Uterus (tissue), 4 donors: ENCODE results near the gene SLC36A3. TPM values are rescaled to one million over a fixed set of nuclear protein-coding genes. Genes with fewer than 3 reads are reported as not detected.

Experiments
- DNase-seq, 2 donors: peaks; one replicate each; pipeline ENCODE4 v3.0.0-alpha.2; 2019 to 2020
- H3K27ac ChIP-seq, 2 donors: fragments of 200-600 bp; sonication (generic); 1 replicate in 1 of 2; 2 replicates in 1 of 2; pipeline ENCODE4 v1.5.1; 2016 to 2018
- H3K27me3 ChIP-seq, 2 donors: fragments of 200-600 bp; sonication (generic); one replicate each; pipeline ENCODE4 v1.5.1; 2018 to 2019; ENCODE audit warnings: control low read depth in 1 of 2
- H3K36me3 ChIP-seq, 2 donors: fragments of 200-600 bp; sonication (generic); one replicate each; pipeline ENCODE4 v1.5.1; 2019; ENCODE audit warnings: control low read depth in 1 of 2
- H3K4me1 ChIP-seq, 2 donors: fragments of 200-600 bp; sonication (generic); one replicate each; pipeline ENCODE4 v1.5.1; 2018 to 2019; ENCODE audit warnings: control low read depth in 1 of 2
- H3K4me3 ChIP-seq, 2 donors: fragments of 200-600 bp; sonication (generic); 1 replicate in 1 of 2; 2 replicates in 1 of 2; pipeline ENCODE4 v1.5.1; 2018 to 2019; ENCODE audit warnings: mild to moderate bottlenecking in 1 of 2
- H3K9me3 ChIP-seq, 2 donors: fragments of 200-600 bp; sonication (generic); one replicate each; pipeline ENCODE4 v1.5.1; 2019; ENCODE audit warnings: control low read depth in 1 of 2
- CTCF ChIP-seq, 4 experiments: fragments of 200-600 bp in 2 of 4; fragments of 450-650 bp in 2 of 4; sonication (generic) in 2 of 4; IDR thresholded peaks; one replicate each; pipeline ENCODE4 v1.5.1; 2016 to 2019; ENCODE audit warnings: antibody characterized with exemption in 4 of 4, mild to moderate bottlenecking in 2 of 4, moderate library complexity in 1 of 4
- POLR2A ChIP-seq, 2 donors: fragments of 450-650 bp; IDR thresholded peaks; one replicate each; pipeline ENCODE4 v1.6.1; 2016; ENCODE audit warnings: antibody characterized with exemption in 2 of 2, mild to moderate bottlenecking in 1 of 2, moderate library complexity in 1 of 2
- intact Hi-C: fragments of 100-400 bp; cut with DNase I; formaldehyde crosslinking; loops from one replicate; pipeline ENCODE4 v1.15.1; 2023; ENCODE audit warnings: low total_unique reads
- total RNA-seq, 4 donors: library from RNA; depleted of rRNA in 3 of 4; stranded (reverse); fragments of >200 nt in 3 of 4; gene quantifications; one replicate each; pipeline versions ENCODE4 v1.1.0 to v1.2.4, GENCODE V29; 2014 to 2023
- donor health status: DM: yes; HTN: yes; CAD: no.

The SLC36A3 gene
- not detected for total RNA-seq

GRCh38 chr5:151303666-151304065, at the start of gene SLC36A3:
TSS of gene SLC36A3 (minus strand) at chr5:151303766. CDS start at chr5:151303354, 412 bp downstream.
- Histone ChIP-seq H3K27me3 (no peaks in the 10 kb centered on the region), H3K4me3 (no peak within 1 kb of the TSS), H3K27ac (no peak within 1 kb of the TSS), H3K4me1 (no peaks in the 10 kb centered on the region), H3K9me3 (no peaks in the 10 kb centered on the region), H3K36me3 (no peaks in the 10 kb centered on the region)
- TF ChIP-seq POLR2A (IDR thresholded peaks at IDR 0.05) (no peak), CTCF (IDR thresholded peaks at IDR 0.05) (no peak)
- no peak for DNase-seq
- intact Hi-C loops = no loop called here

GRCh38 chr5:151351671-151352070, 48.1 kb upstream of the SLC36A3 start:
- H3K36me3 ChIP-seq = no peaks in the 10 kb centered on the region
- no peaks in the 10 kb centered on the region for H3K4me1 ChIP-seq
- no peaks in the 10 kb centered on the region for H3K9me3 ChIP-seq
- intact Hi-C loops = no loop called here
- no peak for DNase-seq
- no peak for TF ChIP-seq POLR2A (IDR thresholded peaks at IDR 0.05)
- no peak for TF ChIP-seq CTCF (IDR thresholded peaks at IDR 0.05)
- no peak overlapping the region for H3K27ac ChIP-seq
- no peak overlapping the region for H3K4me3 ChIP-seq
- no peaks in the 10 kb centered on the region for H3K27me3 ChIP-seq

DNA sequence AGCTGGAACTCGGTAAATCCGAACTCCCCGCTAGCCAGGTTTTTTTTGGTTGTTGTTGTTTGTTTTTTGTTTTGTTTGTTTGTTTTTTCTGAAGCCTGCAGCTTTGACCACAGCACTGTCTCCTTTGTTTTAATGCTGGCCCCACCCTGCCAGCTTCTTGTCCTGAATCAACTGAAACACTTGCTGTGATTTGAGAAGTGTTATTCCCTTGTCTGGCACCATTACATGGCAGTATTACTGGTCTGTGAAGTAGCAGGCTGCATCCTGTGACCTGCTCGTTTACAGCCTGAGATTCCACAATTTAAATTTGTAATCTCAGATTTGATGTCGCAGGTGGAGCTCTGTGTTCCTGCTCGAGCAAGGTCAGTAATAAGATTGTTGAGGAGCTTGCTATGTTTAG, 45.2 kb upstream of the SLC36A3 start:
- no peak overlapping the region for H3K4me3 ChIP-seq
- TF ChIP-seq POLR2A (IDR thresholded peaks at IDR 0.05) (no peak), CTCF (IDR thresholded peaks at IDR 0.05) (no peak)
- no peak for DNase-seq
- no peaks in the 10 kb centered on the region for H3K27me3 ChIP-seq
- intact Hi-C loops = no loop called here
- no peaks in the 10 kb centered on the region for H3K4me1 ChIP-seq
- H3K27ac ChIP-seq = no peak overlapping the region
- no peaks in the 10 kb centered on the region for H3K36me3 ChIP-seq
- no peaks in the 10 kb centered on the region for H3K9me3 ChIP-seq

DNA sequence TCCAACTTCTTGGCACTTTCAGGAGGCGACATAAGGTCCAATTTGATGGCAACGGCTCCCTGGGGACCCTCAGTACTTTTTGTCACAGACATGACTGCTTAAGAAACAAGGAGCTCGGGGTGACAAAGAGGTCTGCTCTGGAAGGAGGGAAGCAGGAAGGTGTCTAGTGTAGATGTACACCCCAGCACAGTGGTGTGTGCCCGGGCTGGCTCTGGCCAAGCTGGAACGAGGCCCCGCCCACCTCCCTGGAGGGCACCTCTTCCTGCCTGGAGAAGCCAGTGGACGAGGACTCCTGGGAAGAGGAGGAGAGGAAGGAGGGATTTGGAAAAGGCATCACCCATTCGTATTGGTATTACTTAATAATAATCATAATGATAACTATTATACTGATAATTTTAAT, 43.8 kb upstream of the SLC36A3 start, which contains the start of gene SLC36A2:
Gene SLC36A2 (minus strand): TSS at position 191 of the 400 bp plus-strand sequence. CDS start 99 bp downstream, at position 92.
- no peak for DNase-seq
- Histone ChIP-seq H3K4me3 (no peak within 1 kb of the TSS), H3K9me3 (no peaks in the 10 kb centered on the region), H3K4me1 (no peaks in the 10 kb centered on the region), H3K36me3 (no peaks in the 10 kb centered on the region), H3K27me3 (no peaks in the 10 kb centered on the region), H3K27ac (no peak within 1 kb of the TSS)
- intact Hi-C loops = no loop called here
- TF ChIP-seq POLR2A (IDR thresholded peaks at IDR 0.05) = no peak
- no peak for TF ChIP-seq CTCF (IDR thresholded peaks at IDR 0.05)

- intact Hi-C loops = no loop called here
- no peak overlapping the region for H3K4me3 ChIP-seq
- H3K9me3 ChIP-seq = no peaks in the 10 kb centered on the region
- H3K27ac ChIP-seq = no peak overlapping the region
- TF ChIP-seq POLR2A (IDR thresholded peaks at IDR 0.05) (no peak), CTCF (IDR thresholded peaks at IDR 0.05) (no peak)
- H3K4me1 ChIP-seq = no peaks in the 10 kb centered on the region
- H3K27me3 ChIP-seq = no peaks in the 10 kb centered on the region
- H3K36me3 ChIP-seq = no peaks in the 10 kb centered on the region
- no peak for DNase-seq
Observed at GRCh38 chr5:151345808-151346478, 42.4 kb upstream of the SLC36A3 start.
